K562 (cell line): Measurements from ENCODE around the gene ADNP. TPM values are rescaled to one million over a fixed set of nuclear protein-coding genes. Genes with fewer than 3 reads are reported as not detected.

Source experiments
- ADNP ChIP-seq: fragments of 200-800 bp; sonication (Bioruptor generic); IDR thresholded peaks from 2 replicates; pipeline ENCODE4 v1.6.1; 2016; ENCODE audit warnings: missing genetic modification characterization, missing compliant biosample characterization
- BCOR ChIP-seq: fragments of 450-650 bp; IDR thresholded peaks from 2 replicates; pipeline ENCODE4 v1.6.1; 2016
- CC2D1A ChIP-seq: fragments of 450-650 bp; IDR thresholded peaks from 2 replicates; pipeline ENCODE4 v1.6.1; 2017; ENCODE audit warnings: mild to moderate bottlenecking
- CREB1 ChIP-seq, 2 experiments: sonication (generic) in 1 of 2; formaldehyde crosslinking in 1 of 2; IDR thresholded peaks; 2 replicates each; pipeline versions ENCODE4 v1.6.1 to v1.8.0; 2012 to 2022; ENCODE audit warnings: inconsistent platforms in 1 of 2, mild to moderate bottlenecking in 1 of 2, missing genetic modification reagents in 1 of 2, moderate library complexity in 1 of 2
- DNMT1 ChIP-seq: fragments of 450-650 bp; IDR thresholded peaks from 2 replicates; pipeline ENCODE4 v1.6.1; 2016; ENCODE audit warnings: antibody characterized with exemption, mild to moderate bottlenecking
- ESRRA ChIP-seq: fragments of 450-650 bp; IDR thresholded peaks from 2 replicates; pipeline ENCODE4 v1.6.1; 2014; ENCODE audit warnings: low read depth, mild to moderate bottlenecking, moderate library complexity, borderline replicate concordance
- GABPA ChIP-seq: fragments of 200-800 bp; sonication (Bioruptor generic); conservative IDR thresholded peaks from 2 replicates; pipeline ENCODE4 v1.6.1; 2016; ENCODE audit warnings: low read depth, missing genetic modification characterization, missing compliant biosample characterization
- HDAC1 ChIP-seq, 2 experiments: fragments of 450-650 bp; IDR thresholded peaks; 2 replicates each; pipeline ENCODE4 v1.6.1; 2016 to 2017; ENCODE audit warnings: inconsistent platforms in 1 of 2, mild to moderate bottlenecking in 1 of 2, moderate library complexity in 1 of 2
- HLTF ChIP-seq: fragments of 450-650 bp; IDR thresholded peaks from 2 replicates; pipeline ENCODE4 v1.6.1; 2016
- ILK ChIP-seq: fragments of 450-650 bp; IDR thresholded peaks from 2 replicates; pipeline ENCODE4 v1.6.1; 2016; ENCODE audit warnings: missing genetic modification characterization, low read depth, mild to moderate bottlenecking, missing compliant biosample characterization, moderate library complexity, borderline replicate concordance
- MAFG ChIP-seq: fragments of 450-650 bp; conservative IDR thresholded peaks from 2 replicates; pipeline ENCODE4 v1.6.1; 2016; ENCODE audit warnings: missing genetic modification characterization, missing compliant biosample characterization
- NFXL1 ChIP-seq: fragments of 450-650 bp; formaldehyde crosslinking; IDR thresholded peaks from 2 replicates; pipeline ENCODE4 v1.4.0; 2021; ENCODE audit warnings: mild to moderate bottlenecking
- SMARCA4 ChIP-seq: fragments of 450-650 bp; IDR thresholded peaks from 2 replicates; pipeline ENCODE4 v1.6.1; 2016
- ZNF165 ChIP-seq: fragments of 250-450 bp; sonication (Bioruptor Pico); IDR thresholded peaks from 2 replicates; pipeline ENCODE4 v1.4.0; 2020; ENCODE audit warnings: borderline replicate concordance
- ZNF184 ChIP-seq: sonication (generic); formaldehyde crosslinking; IDR thresholded peaks from 2 replicates; pipeline ENCODE4 v1.5.0; 2020; ENCODE audit warnings: missing genetic modification reagents
- ZNF764 ChIP-seq: fragments of 250-450 bp; sonication (Bioruptor Pico); IDR thresholded peaks from 2 replicates; pipeline ENCODE4 v1.4.0; 2020; ENCODE audit warnings: low read depth, mild to moderate bottlenecking, moderate library complexity
- ZNF766 ChIP-seq: fragments of 200-800 bp; sonication (Bioruptor generic); conservative IDR thresholded peaks from 2 replicates; pipeline ENCODE4 v1.6.1; 2016; ENCODE audit warnings: missing genetic modification characterization, missing compliant biosample characterization
- polyA plus RNA-seq, 8 experiments: library from polyadenylated mRNA; depleted of rRNA in 4 of 8; stranded (reverse) in 5 of 8; unstranded in 3 of 8; fragments of >200 nt; fragmentation: Nextera tagmentation in 2 of 8; fragmentation: Illumina TruSeq in 1 of 8; extraction: Ambion mirVana in 2 of 8; extraction: Trizol in 1 of 8; gene quantifications; 2 replicates each; pipeline versions ENCODE4 v1.2.1 to v1.2.3, GENCODE V29; 2011 to 2014; ENCODE audit warnings: inconsistent platforms in 1 of 8, missing spikeins in 1 of 8
- total RNA-seq, 7 experiments: library from RNA; depleted of rRNA in 6 of 7; stranded (reverse); fragments of >200 nt in 6 of 7; fragmentation: Illumina TruSeq in 2 of 7; extraction: Trizol in 2 of 7; gene quantifications; 2 replicates each; pipeline versions ENCODE4 v1.2.1 to v1.2.3, GENCODE V29; 2011 to 2021; ENCODE audit warnings: low replicate concordance in 1 of 7
- TF ChIP-seq, protein P1 (sequence below): fragments of 250-450 bp; sonication (Bioruptor Pico); IDR thresholded peaks from 2 replicates; pipeline ENCODE4 v1.5.0; 2021; ENCODE audit warnings: mild to moderate bottlenecking, moderate library complexity
- TF ChIP-seq, protein P2 (sequence below): sonication (generic); formaldehyde crosslinking; IDR thresholded peaks from 2 replicates; pipeline ENCODE4 v1.8.1; 2023; ENCODE audit warnings: mild to moderate bottlenecking, missing genetic modification reagents, moderate library complexity
- TF ChIP-seq, protein P3 (sequence below): fragments of 250-450 bp; sonication (Bioruptor Pico); IDR thresholded peaks from 2 replicates; pipeline ENCODE4 v1.5.0; 2021; ENCODE audit warnings: mild to moderate bottlenecking, borderline replicate concordance

Gene ADNP
- total and polyA plus RNA-seq, 9 of the 15 experiments (the other 6 are each of a cell fraction or from before 2014, with no cell fraction given), result 17.8 to 59.9 (median 25.3) TPM

DNA sequence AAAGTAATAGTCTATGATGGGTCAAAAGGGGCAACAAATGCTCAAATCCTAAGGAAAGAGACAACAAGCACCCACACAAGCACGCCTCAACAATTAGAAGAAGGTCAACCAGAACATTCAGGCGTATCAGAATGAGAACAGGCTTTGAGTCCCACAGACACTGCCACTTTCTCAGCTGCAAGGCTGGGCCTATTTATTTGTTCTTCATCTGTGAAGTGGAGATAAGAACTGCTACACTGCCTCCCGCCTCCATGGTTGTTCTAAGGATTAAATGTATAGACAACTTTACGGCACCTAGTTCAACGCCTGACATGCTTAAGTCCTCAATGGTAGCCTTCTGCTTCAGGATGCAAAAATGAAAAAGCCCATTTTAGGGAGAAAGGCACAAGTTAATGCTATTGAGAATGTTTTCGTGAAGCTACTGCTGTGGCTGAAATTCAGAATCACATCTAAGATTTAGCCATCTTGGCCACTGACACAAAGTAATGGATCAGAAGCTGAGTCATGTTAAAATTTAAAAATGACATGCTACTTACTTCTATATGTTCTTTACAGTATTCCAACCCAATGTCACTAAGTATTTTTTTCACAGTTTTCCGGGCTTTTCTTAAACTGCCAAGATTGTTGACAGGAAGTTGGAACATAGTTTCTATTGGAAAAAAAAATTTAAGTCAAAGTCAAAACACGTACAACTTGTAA lies 27.7 kb downstream of the ADNP start (continued):
- TF ChIP-seq, protein P1, sequence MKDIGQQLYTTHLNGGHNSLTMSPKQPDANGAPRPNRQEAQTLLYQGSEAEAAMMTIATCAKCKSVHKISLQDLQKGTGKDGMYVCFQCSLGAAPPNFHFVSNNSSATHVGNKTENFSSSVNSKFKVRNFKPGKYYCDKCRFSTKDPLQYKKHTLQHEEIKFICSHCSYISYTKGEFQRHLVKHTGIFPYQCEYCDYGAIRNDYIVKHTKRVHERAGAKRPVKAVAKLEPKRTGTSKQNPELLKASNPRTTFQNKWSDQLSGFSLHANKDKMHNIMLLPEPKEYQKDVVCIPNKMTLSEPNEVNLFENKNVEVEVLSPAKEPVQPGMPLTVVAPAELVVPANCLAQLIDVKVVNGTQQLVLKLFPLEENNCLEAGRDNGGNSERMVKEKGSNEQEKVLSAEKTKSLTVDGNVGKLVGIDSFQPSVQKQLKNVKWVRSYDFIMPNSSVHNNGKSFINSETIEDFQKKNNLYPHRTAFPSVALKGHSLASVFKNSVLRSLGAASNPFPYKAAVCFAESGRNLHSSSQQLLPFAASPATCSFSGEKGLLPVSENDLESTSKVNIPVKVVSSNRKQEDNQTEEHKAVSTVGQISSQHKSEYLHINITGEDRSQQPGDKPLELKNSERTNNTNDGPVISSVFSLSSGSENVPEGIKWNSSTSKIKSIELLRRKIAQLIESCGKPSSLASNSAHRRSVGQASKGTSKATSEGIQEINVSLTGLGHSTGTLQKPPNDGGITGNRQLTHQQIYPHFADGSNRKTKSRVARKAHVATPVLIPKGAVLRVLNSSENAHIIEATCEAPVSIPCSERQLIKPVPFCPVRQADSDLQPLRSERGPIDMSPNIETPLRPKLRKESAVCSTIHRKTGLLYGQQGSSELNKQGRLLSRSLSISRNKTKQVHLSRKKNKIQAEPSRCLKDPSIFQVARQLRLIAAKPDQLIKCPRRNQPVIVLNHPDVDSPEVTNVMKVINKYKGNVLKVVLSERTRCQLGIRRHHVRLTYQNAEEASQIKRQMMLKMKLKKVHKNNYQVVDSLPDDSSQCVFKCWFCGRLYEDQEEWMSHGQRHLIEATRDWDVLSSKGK (CRISPR knock-in tag), result no peak
- TF ChIP-seq HLTF (no peak), ZNF766 (CRISPR knock-in tag) (0 out of 2 replicates have a peak, but pooled peaks have one; percentile 14), MAFG (tag) (peak; percentile 84), ZNF165 (CRISPR knock-in tag) (no peak), ZNF764 (no peak), BCOR (peak; percentile 54; the same call in 1 of the 2 replicates), ADNP (no peak), SMARCA4 (peak; percentile 97), DNMT1 (no peak), CREB1 (IDR thresholded peaks at IDR 0.05) (0 out of 2 replicates have a peak, but pooled peaks have one; percentile 29), CREB1 (CRISPR knock-in tag; IDR thresholded peaks at IDR 0.05) (no peak), HDAC1 (IDR thresholded peaks at IDR 0.05) (peak in 1 of 2 experiments; percentile 76; a peak in 2 of 4 replicates), ZNF184 (CRISPR knock-in tag) (no peak), ILK (tag) (no peak), GABPA (tag) (no peak), NFXL1 (CRISPR knock-in tag) (no peak), ESRRA (peak; percentile 85), CC2D1A (peak; percentile 85; the same call in 1 of the 2 replicates)
- TF ChIP-seq, protein P2, sequence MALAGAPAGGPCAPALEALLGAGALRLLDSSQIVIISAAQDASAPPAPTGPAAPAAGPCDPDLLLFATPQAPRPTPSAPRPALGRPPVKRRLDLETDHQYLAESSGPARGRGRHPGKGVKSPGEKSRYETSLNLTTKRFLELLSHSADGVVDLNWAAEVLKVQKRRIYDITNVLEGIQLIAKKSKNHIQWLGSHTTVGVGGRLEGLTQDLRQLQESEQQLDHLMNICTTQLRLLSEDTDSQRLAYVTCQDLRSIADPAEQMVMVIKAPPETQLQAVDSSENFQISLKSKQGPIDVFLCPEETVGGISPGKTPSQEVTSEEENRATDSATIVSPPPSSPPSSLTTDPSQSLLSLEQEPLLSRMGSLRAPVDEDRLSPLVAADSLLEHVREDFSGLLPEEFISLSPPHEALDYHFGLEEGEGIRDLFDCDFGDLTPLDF (CRISPR knock-in tag), result no peak
- TF ChIP-seq, protein P3, sequence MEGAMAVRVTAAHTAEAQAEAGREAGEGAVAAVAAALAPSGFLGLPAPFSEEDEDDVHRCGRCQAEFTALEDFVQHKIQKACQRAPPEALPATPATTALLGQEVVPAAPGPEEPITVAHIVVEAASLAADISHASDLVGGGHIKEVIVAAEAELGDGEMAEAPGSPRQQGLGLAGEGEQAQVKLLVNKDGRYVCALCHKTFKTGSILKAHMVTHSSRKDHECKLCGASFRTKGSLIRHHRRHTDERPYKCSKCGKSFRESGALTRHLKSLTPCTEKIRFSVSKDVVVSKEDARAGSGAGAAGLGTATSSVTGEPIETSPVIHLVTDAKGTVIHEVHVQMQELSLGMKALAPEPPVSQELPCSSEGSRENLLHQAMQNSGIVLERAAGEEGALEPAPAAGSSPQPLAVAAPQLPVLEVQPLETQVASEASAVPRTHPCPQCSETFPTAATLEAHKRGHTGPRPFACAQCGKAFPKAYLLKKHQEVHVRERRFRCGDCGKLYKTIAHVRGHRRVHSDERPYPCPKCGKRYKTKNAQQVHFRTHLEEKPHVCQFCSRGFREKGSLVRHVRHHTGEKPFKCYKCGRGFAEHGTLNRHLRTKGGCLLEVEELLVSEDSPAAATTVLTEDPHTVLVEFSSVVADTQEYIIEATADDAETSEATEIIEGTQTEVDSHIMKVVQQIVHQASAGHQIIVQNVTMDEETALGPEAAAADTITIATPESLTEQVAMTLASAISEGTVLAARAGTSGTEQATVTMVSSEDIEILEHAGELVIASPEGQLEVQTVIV (CRISPR knock-in tag), result peak; percentile 18; the same call in 1 of the 2 replicates
